Lung microvascular endothelial cell (primary cell): ENCODE results near the gene RALGAPA2. TPM values are rescaled to one million over a fixed set of nuclear protein-coding genes. Genes with fewer than 3 reads are reported as not detected.

ENCODE experiments used
- DNase-seq, 2 donors: peaks; one replicate each; pipeline versions ENCODE4 v3.0.0 to v3.0.0-alpha.2; 2010; ENCODE audit warnings: low read depth in 2 of 2
- total RNA-seq: library from RNA; depleted of rRNA; stranded (reverse); fragments of >200 nt; gene quantifications from 2 replicates; pipeline ENCODE4 v1.2.1, GENCODE V29; 2014

The RALGAPA2 gene
- total RNA-seq, 1 donor from 2014 or later: 43.1 TPM

DNA sequence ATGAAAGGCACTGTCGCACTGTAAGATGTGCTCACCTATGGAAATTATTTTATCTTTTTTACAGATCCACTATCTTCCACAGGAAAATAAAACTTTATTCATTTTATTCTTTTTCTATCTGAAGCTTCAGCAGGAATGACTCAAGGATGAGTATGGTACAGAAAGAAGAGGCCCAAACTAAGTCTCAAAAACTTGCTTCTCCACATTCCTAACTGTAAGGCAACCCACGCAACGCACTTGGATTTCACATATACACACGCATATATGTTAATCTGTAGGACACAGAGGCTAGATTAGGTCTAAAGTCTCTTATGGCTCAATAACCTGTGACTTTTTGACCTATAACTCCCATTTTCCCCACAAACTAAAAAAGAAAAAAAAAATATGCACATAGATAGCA is 81.9 kb downstream of the RALGAPA2 start:
- DNase-seq: no peak

DNA sequence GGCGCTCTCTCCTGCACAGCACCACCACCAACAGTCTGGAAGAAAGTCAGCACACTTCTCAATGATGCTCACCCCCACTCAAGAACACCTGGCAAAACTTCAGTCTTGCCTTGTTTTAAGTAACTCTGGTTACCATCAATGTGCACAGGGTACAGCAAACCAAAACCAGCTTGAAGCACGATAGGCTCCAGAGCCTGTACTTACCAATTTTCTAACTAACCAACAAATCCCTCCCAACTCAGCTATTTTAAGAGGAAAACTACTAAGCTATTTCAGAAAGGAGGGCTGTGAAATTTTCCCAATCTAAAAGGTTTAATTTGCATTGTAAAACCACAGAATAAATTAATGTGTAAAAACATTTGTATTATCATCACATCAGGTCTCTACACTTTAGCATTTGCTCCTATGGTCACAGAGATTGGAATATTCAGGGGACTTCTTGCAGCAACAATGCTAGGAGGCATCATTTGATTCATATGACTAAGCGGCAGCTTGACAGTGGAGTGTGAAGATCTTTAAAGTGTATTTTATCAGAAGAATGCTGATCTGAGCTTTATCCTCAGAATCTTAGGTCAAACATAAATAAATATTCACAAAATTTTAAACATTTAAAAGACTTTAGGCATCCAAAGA is 82.8 kb downstream of the RALGAPA2 start:
- no peak for DNase-seq

DNA sequence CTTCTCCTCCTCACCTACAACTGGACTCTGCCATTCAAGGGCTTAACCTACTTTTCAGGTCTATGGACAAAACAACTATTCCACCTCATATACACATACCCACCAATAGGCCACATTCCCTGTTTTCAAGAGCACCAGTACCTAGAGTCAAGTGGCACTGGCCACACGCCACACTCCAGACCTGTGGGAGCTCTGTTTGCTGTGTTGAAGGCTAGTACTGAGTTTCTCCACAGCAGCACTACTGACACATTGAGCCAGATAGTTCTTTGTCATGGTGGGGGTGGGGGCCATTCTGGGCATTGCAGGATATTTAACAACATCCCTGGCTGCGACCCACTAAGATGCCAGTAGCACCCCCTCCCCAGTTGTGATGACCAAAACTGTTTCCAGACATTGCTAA is 84.1 kb downstream of the RALGAPA2 start:
- DNase-seq: no peak

DNA sequence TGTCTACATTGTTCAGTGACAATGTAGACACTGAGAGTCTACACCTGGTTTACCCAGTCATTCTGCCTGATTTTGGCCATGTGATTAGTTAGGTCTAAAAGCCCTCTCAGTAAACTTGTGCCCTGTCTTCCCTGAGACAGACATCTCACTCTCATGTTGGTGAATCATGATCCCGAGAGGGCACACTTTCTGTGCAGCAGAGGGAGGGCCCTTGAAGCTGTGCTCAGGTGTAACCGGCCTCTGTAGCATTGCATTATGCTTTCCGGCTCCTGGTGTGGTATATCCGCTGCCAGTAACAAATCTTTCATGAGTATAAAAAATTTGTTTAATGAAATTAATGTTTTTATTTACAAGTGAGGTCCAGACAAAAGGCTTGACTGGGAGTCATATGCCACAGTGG is 85.0 kb downstream of the RALGAPA2 start:
- no peak for DNase-seq

DNA sequence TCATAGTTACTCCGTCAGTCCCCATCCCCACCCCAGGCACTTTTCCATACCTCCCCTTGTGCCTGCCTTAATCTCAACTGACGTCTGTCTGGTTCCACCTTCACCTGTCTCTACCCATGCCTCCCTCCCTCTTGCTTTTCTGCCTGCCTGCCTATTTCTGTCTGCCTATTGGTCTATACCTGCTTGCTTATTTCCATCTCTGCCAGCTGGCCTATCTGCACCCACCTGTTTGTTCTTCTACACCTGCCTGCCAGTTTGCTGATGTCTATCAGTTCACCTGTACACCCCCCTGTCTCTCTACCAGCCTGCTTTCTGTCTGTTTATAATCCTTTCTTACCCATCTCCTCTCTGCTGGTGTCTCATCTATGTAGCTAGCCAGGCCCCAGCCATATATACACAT is 87.5 kb downstream of the RALGAPA2 start:
- DNase-seq: no peak

DNA sequence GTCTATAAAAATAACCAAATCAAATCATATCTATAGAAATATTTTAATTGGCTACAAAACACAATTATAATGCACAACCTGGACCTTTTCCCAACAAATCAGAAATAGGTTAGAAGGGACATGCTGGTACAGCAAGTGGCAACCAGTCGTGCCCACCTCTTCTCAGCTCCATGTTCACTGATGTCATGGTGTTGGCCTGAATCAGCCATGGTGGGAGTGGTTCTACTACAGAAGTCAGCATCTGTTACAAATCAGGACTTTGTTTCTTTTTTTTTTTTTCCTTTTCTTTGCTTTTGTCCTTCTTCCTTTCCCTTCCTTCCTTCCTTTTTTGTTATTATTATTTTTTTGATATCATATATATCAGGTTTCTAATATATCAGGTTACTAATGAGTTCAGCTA is 91.2 kb downstream of the RALGAPA2 start:
- no peak for DNase-seq

DNA sequence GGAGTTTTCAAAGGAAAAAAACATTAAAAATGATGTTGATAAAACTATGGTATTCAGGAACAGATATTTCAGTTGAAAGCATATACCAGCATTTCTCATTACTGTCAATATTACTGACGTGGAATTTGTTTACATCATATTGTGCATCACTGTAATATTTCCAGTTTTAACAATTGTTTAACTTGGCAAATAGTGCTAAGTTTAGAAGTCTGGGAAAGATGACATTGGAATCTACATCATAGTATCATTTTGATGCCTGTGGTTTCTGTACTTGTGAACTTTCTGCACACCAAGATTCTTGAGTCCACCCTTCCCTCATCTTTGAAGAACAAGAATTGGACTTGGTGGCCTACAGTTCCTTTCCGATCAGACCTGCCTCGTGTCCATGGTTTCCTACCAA is 98.1 kb downstream of the RALGAPA2 start:
- DNase-seq: no peak

DNA sequence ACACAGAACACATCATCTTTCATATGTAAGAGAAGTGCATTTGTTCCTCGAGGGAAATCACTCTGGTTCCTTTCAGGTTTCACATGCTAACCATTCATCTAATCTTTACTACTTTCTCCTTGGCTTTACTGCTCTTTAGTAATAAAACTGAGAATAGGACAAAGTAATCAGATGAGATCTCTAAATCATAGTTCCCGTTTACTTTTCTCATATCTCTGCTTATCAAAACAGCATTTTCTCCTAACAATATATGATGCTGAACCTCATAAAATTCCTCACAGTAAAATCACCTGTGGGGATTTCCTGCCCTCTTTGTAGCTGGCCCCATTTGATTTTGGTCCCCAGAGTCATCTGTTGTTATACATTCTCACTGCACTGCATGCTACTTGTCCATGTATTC is 100.2 kb downstream of the RALGAPA2 start:
- no peak for DNase-seq

DNA sequence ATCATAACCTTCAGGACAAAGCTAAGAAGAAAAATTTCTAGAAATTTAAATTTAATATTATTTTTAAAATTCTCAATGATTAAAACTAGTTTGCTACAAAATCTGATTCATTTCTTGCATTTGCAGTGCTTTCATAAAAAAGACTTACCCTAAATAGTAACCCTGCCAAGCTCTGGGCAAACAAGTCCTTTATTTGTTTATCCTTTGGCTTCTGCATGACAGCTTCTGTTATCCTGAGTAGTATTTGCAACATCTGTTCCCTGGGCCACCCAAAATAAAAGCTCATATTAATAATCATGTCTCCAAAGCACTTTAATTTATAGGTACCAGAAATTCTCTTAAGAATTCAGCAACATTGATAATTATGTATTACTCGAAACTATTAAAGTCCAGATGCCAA is 101.3 kb downstream of the RALGAPA2 start:
- no peak for DNase-seq

DNA sequence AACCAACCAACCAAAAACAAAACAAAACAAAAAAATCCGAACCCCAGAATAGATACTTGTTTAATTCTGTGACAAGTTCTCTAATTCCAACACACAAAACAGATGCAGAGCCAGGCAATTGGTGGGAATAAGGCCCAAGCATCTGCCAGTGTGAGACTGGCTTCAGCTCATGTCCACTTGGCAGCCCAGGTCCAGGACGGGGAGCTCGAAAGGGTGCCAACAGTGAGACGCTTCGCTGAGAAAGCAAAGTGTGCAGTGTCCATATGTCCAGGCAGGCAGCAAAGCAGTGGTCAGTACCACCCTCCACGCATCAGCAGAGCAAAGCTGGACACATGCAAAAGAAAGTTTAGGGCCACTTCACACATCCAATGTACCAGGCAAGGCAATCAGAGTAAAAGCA is 102.9 kb downstream of the RALGAPA2 start:
- DNase-seq: no peak

DNA sequence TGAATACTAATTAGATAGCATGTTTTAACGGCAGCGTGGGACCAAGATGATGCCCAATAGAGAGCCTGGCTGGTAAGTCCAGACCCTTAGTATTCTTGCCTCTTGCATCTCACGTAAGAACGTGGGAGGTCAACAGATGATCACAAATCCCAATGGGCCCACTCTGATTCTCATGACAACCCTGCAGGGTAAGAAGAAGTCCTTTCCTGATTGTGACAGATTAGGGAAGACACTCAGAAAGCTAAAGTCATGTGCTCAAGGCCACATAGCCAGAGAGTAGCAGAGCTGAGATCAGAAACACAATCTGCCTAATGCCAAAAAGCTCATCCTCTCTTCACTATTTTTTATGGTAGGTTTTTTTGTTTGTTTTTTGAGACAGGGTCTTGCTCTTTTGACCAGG is 103.8 kb downstream of the RALGAPA2 start:
- DNase-seq: no peak

DNA sequence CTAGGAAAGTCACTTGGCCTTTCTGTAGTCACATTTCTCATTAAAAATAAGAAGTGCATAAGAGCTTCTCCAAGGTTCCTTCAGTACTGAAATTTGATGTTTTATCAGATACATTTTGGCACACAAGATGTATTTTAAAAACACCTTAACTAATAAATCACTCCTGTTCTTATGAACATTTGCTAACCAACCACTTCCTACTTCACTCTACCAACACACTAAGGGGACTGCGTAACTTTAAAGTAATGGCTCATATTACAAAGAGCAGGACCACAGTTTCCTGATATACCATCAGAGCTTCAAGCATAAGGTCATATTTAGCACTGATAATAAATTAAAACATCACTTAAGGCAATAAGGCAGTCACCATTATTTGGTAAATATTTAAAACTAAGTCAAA is 104.4 kb downstream of the RALGAPA2 start:
- DNase-seq: no peak

DNA sequence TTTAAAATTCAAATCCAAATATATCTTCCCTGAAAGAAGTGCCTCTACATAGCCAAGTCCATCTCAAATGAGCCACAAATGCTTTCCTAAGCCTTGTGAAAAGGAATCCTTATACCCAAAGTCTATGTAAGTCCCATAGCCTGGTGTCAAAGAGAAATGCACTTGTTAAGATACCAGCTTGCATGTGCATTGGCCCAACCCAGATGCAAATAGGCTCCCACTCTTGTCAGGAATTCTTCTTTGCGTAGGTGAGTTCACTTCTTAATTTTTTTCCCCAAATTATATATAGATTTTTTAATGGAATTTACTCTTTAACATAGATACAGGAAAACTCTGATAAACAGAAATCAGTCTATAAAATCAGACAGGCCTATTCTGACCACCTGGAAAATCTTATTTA is 105.6 kb downstream of the RALGAPA2 start:
- no peak for DNase-seq

DNA sequence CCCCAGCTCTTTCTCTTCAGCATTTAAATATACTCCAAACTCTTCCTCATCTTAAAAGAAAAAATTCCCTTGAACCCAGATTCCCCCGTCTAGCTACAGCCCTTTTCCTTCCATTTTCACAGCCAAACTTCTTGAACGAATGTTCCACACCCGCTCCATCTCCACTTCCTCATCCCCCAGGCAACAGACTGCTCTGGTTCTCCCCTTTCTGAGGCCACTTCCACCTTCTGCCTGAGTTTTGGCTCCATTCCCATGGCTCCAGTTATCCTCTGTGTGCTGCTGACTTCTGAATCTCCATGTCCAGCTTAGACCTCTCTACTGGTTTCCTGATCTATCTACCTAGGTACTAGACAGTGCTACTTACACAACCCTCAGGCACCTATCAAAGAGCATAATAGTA is 106.4 kb downstream of the RALGAPA2 start:
- DNase-seq: no peak

DNA sequence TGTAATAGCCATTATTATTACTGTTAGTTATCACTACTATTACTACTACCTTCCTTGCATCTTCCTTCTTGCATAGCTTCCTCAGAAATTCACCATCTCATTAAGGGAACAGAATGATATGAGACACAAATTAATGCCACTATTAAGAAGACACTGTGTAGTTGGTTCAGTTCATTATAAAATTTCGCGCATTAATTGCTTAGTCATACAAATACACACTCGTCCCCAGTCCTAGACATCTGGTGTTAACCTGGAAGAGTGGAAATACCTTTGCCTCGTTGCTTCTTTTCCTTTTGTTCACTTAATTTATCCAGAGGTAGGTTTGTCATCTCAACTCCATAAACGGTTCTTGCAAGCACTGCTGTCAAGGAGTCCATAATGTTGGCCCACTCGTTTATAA is 107.5 kb downstream of the RALGAPA2 start:
- DNase-seq: no peak

DNA sequence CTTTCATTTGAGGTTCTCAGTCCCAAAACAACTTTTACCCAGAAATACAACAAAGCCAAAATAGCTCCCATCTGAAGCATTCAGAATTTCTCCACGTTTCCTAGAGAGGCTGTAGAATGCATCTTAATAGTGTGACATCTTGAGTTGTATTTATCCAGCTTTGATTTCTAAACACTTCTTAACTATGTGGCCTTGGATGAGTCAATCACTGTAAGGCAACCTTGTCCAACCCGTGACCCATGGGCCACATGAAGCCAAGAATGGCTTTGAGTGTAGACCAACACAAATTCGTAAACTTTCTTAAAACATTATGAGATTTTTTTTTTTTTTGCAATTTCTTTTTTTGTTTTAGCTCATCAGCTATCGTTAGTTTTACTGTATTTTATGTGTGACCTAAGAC is 108.1 kb downstream of the RALGAPA2 start:
- no peak for DNase-seq

DNA sequence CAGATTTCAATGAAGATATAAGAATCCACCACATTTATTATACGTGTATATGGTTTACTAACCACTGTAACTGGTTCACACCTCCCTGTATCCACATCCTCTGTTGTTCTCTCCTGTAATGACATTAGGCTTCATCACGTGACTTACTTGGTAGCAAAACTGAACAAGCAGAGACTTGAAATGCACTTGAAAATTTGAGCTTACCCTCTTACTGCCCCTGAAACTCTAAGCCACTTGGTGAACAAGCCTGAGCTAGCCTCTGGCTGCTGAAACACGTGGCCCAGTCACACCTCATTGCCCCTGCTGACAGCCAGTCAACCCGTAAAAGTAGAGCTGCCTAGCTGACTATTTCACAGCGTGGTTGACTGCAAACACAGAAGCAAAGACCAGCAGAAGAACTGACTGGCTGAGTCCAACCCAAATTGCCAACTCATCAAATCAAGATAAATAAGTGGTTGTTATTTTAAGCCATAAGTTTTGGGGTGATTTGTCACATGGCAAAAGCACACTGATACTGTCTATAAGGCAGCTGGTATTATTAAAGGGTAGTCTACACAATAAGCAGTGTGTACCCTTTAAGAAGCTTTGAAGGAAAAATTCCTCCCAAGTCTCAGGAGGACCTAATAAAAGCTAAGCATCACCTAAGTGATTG is 109.0 kb downstream of the RALGAPA2 start:
- DNase-seq: no peak

DNA sequence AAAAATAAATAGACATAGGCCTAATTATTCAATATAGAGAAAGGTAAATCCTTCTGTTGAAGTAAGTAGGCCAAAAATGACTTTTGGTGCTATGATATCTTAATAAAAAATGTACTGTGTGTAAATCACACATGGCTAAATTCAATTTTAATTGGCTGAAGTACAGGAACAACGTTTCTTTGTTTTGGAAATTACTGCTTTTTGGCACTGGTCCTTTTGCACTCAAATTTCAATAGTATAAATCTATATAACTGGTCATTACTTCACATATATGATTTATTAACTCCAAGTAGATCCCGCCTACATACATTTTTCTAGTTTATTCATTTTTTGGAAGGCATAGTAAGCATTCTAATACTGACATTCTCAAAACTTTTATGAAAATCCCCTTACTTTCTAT is 114.5 kb downstream of the RALGAPA2 start:
- DNase-seq: no peak

DNA sequence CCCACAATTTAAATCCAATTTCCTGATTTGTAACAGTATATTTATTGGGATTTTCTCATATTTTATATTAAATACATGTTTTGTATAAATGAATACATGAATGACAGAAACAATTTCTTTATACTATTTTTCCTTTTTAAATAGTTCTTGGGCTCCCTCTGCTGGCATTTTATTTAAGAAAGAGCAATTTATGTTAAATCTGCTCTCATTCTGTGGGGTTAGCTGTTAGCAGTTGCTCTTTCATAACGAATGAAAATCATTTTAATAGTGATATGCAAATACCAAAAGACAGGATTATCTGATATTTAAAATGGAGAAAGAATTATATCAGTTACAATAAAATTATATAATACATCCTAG is 118.3 kb downstream of the RALGAPA2 start:
- DNase-seq: peak; percentile 16 to 43

DNA sequence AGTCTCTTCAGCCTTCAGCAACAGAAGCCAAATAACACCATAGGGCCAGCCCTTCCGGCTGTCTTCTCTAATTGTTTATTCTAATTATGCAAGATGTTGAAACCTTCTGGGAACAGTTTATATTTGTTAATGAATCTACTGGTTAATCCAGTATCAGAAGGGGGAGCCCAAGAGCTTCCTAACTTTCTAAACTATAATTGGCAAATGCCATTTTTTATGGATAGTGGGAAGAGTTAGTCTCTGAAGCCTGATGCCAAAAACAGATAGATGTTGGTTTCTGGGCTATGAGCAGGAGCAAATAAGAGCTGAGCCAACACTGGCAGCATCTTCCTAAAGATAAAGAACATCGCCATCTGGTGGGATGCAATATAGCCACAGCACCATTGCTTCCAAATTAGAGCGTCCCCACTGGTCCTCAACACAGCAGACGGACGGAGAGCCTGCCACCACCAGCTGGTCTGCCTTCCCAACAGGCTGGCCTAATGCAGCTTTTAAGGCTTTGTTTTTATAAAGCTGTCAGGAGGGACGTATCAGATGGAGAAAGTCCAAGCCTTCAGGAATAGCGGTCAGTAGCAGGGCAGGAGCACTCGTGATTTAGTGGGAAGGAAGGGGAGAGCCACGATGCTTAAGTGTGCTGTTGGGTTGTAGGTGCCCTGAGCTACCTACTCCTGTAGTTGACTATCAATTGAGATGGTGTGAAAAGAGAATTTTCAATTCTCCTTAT is 118.8 kb downstream of the RALGAPA2 start:
- DNase-seq: peak; percentile 37

DNA sequence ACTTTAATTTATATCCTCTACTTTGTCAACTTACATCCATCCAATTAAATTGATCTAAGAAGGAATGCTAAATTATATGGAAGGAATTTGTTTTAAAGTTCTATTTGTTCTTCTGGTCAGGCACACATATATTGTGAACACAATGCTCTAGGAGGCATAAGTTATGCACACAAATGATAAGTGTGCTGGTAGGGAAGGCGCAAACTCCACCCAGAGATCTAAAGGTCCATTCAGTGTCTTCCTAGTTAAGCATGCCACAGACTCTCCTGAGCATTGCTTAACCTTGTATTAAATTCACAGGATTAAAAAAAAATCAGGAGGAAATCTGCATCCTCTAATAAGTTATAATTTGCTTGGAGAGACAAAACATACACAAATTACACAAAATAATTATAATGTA is 127.3 kb downstream of the RALGAPA2 start:
- DNase-seq: no peak

DNA sequence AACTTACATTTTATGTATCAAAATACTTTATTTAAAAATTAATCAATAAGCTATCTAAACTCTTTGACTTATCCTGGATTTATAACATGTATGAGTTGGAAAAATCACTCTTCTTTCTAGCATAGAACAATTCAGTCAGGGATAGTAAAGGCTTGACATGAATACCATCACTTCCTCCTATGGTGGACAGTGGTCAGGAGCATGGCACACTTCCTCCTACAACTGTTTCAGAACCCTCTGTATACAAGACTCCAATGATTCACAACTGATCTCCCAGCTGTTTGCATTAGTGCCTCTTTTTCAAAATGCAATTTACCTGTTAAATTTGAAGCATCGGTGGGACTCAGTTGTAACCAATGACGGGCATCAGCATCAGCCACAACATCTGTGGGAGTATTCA is 129.7 kb downstream of the RALGAPA2 start:
- no peak for DNase-seq

DNA sequence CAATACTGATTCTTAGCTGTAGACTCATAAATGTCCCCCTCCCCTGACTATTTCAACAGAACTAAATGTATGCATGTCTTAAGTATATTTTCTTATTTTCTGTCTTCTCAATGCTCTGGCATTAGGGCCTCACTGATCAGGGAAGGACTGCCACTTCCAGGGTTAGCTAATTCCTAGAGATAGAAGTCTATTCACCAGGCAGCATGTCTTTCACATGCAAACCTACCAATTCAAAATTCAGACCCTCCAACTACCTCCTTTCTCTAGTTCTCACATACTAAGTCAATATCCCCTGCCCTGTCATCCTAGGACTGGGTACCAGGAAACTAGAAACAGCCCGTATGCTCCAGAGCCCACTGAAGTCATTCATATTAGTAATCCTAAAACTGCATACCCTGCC is 132.3 kb downstream of the RALGAPA2 start:
- no peak for DNase-seq
